Activated effector memory CD4-positive, alpha-beta T cell treated with anti-CD3 and anti-CD28 coated beads, Interleukin-2, amount 50 U/mL, for 16 hours (primary cell): ENCODE data around the gene PAX9.

ENCODE experiments used
- DNase-seq: peaks from one replicate; pipeline ENCODE4 v3.0.0-alpha.2; 2020

The PAX9 gene

GRCh38 chr14:36661506-36662257 lies at the start of gene PAX9:
TSS of gene PAX9 (plus strand) at chr14:36661860. CDS start at chr14:36662090, 230 bp downstream.
- DNase-seq: peak; percentile 70

- DNase-seq: no peak
Observed at GRCh38 chr14:36617824-36618223, 43.8 kb upstream of the PAX9 start.

- no peak for DNase-seq
Observed at GRCh38 chr14:36618641-36619040, 43.0 kb upstream of the PAX9 start.

- DNase-seq: no peak
Observed at GRCh38 chr14:36619131-36619530, 42.5 kb upstream of the PAX9 start.

GRCh38 chr14:36619853-36620252 lies 41.8 kb upstream of the PAX9 start:
- no peak for DNase-seq

GRCh38 chr14:36625014-36625413 lies 36.6 kb upstream of the PAX9 start:
- DNase-seq: no peak

- no peak for DNase-seq
Observed at GRCh38 chr14:36625436-36625835, 36.2 kb upstream of the PAX9 start.

GRCh38 chr14:36626151-36626550 lies 35.5 kb upstream of the PAX9 start:
- DNase-seq: no peak

- no peak for DNase-seq
Observed at GRCh38 chr14:36627981-36628380, 33.7 kb upstream of the PAX9 start.

- DNase-seq: no peak
Observed at GRCh38 chr14:36633580-36633979, 28.1 kb upstream of the PAX9 start.

GRCh38 chr14:36646664-36647416 lies 14.8 kb upstream of the PAX9 start:
- DNase-seq: no peak

GRCh38 chr14:36647417-36647823 lies 14.2 kb upstream of the PAX9 start:
- DNase-seq: no peak

GRCh38 chr14:36647824-36648753 lies 13.6 kb upstream of the PAX9 start:
- no peak for DNase-seq

- DNase-seq: no peak
Observed at GRCh38 chr14:36649872-36650650, 11.6 kb upstream of the PAX9 start.

- DNase-seq: no peak
Observed at GRCh38 chr14:36652542-36653201, 9.0 kb upstream of the PAX9 start.

GRCh38 chr14:36653413-36653812 lies 8.2 kb upstream of the PAX9 start:
- DNase-seq: no peak

GRCh38 chr14:36653962-36654793 lies 7.5 kb upstream of the PAX9 start:
- DNase-seq: no peak

GRCh38 chr14:36654794-36655381 lies 6.8 kb upstream of the PAX9 start:
- DNase-seq: no peak

- DNase-seq: no peak
Observed at GRCh38 chr14:36655571-36655962, 6.1 kb upstream of the PAX9 start.

- no peak for DNase-seq
Observed at GRCh38 chr14:36655963-36656686, 5.5 kb upstream of the PAX9 start.
